ENCODE results near the gene HEBP2. TPM values are rescaled to one million over a fixed set of nuclear protein-coding genes. Genes with fewer than 3 reads are reported as not detected.

The HEBP2 gene
- total RNA-seq, 1 experiment from 2014 or later: 30.9 TPM

DNA sequence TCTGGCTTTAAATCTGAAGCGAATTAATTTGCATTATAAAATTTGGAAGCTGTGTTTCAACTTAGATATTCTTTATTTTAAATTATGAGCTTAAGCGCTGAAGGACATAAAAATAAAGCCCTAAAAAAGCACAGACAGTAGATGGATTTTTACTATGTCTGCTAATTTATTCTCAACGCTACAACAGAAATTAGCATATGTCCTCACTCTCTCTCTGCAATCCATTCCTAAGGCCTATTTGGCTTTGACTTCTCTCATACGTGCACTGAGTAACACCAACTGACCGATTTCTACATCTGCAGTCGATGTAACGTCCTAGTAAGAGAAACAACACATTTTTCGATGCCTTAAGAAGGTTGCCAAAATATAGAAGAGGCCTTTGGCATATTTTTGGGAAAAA is 23.7 kb downstream of the HEBP2 start:
- no peaks in the 10 kb centered on the region for H3K4me1 ChIP-seq
- no peak overlapping the region for H3K27ac ChIP-seq
- no peak overlapping the region for H3K4me3 ChIP-seq
- DNase-seq: no peak
- no peaks in the 10 kb centered on the region for H3K36me3 ChIP-seq
- H3K27me3 ChIP-seq: no peaks in the 10 kb centered on the region
- no peaks in the 10 kb centered on the region; the same call in 1 of the 2 replicates for H3K9me3 ChIP-seq (replicated peaks)

DNA sequence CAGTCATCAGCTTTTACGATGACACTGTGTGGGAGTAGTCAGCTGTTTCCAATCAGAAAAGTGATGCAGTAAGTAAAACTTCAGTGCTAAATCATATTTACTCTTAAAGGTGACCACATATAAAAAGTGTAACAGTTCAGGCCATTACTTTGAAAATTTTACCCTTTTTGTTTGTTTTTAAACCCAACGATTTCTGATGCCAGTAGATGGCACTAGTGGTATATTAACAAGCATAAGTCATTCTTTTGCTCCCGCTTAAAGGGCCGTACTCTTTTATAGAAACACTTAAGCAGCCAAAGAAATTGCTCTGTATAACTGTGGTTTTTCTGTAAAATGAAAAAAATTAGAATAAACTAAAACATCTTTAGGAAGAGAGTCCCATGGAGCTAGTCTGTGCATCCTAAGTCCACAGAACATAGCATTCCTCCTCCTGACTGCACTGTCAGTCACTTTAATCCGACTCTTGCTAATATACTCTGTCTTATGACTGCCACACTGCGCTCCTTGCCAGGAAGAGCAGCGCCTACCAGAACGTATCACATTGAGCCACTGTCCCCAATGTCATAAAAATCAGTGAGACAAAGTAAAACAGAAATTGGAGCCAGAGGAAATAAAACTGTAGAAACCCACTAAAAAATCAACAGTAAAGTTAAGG is 25.0 kb downstream of the HEBP2 start:
- H3K36me3 ChIP-seq: no peaks in the 10 kb centered on the region
- H3K4me1 ChIP-seq: no peaks in the 10 kb centered on the region
- peak in 1 of 2 experiments; percentile 60 for DNase-seq
- H3K4me3 ChIP-seq: no peak overlapping the region
- no peak overlapping the region for H3K27ac ChIP-seq
- H3K9me3 ChIP-seq (replicated peaks): no peaks in the 10 kb centered on the region; the same call in 1 of the 2 replicates
- no peaks in the 10 kb centered on the region for H3K27me3 ChIP-seq

DNA sequence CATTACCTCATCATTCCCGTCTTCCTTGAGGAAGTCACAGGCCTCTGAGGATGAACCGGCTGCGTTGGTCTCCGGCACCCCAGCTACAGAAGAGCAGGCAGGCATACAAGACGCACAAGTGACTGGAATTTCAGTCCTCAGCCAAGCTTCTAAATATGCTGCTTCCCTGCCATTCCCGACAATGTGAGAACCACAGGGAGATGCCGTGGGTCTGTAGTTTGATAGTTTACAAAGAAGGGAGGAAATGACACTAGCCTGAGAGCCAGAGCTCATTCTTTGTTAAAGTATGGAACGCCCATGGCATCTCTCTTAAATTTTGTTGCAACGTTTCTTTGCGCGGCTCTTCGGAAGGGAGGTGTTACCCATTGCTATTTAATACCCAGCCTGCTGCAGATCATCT is 25.7 kb downstream of the HEBP2 start:
- DNase-seq: no peak
- H3K27ac ChIP-seq: no peak overlapping the region
- no peak overlapping the region for H3K4me3 ChIP-seq
- no peaks in the 10 kb centered on the region; the same call in 1 of the 2 replicates for H3K9me3 ChIP-seq (replicated peaks)
- H3K27me3 ChIP-seq: no peaks in the 10 kb centered on the region
- no peaks in the 10 kb centered on the region for H3K4me1 ChIP-seq
- no peaks in the 10 kb centered on the region for H3K36me3 ChIP-seq

DNA sequence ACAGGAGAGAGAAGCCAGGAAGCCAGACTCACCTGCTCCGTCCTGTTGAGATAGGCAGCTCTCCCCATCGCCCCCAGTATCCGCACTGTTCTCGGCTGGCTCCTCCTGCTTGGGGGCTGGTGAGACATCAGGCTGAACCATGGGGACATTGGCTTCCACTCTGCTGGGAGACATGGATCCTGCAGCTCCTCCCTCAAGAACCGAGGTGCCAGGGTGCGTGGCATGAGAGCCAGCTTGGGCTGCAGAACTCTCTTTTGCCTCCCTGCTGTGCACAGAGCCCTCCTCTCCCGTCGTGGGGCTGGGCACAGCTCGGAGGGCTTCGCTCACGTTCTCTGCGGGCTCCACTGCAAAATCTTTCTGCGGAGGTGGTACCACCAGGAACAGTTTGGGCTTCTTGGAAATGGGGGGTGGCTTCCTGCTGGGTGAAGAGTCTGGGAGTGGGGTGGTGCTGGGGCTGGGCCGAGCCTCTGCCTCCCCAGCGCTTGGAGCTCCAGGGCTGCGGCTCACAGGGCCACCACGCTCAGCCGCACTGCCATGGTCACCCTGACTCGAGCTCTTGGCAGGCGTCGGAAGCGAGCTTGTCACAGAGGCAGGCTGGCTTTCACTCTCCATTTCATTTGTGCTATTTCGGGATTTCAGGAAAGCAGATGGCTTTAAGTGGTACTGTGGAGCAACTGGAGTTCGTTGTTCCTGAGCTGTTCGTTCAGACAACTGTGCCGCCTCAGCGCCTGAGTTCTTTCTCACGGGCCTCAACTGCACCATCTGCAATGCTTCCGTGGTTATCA is 26.5 kb downstream of the HEBP2 start:
- H3K9me3 ChIP-seq (replicated peaks): no peaks in the 10 kb centered on the region; the same call in 1 of the 2 replicates
- no peaks in the 10 kb centered on the region for H3K36me3 ChIP-seq
- no peak for DNase-seq
- no peak overlapping the region for H3K27ac ChIP-seq
- H3K4me3 ChIP-seq: no peak overlapping the region
- no peaks in the 10 kb centered on the region for H3K27me3 ChIP-seq
- H3K4me1 ChIP-seq: no peaks in the 10 kb centered on the region

DNA sequence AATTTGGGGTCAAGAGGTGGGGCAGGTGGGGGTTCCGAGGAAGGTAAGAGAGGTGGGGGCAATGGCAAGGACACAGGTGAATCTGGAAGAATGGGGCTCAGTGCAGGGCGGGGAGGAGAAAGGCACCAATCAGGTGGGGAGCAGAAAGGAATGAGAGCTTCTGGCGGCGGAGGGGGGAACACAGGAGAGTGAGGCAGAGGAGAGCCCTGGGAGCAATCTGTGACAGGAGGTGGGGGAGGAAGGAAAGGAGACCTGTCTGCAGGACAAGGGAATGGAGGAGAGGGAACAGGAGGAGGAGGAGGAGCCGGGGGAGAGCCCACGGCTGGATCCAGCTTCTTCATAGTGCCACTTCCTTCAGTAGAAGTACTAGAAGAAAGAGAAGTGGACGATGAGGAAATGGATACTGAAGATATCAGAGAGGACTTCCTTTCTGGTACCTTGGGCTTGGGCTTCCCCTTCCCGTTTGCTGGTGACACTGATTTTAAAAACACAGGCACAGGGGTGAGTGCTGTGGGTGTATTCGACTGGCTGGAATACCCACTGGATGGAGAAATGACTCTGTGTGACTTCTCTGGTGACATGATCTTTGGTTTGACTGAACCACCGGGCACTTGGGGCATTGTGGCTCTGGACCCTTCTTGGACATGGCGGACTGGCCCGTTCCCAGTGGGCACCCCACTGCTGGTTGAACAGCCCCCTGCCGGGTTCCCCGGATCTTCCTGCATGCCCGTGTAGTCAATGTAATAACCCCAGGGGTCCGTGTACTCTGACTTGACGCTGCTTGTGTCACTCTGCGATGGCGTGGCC is 27.4 kb downstream of the HEBP2 start:
- Histone ChIP-seq H3K4me3 (no peak overlapping the region), H3K27ac (no peak overlapping the region), H3K36me3 (no peaks in the 10 kb centered on the region), H3K4me1 (no peaks in the 10 kb centered on the region), H3K27me3 (no peaks in the 10 kb centered on the region), H3K9me3 (replicated peaks) (no peaks in the 10 kb centered on the region; the same call in 1 of the 2 replicates)
- DNase-seq: no peak

DNA sequence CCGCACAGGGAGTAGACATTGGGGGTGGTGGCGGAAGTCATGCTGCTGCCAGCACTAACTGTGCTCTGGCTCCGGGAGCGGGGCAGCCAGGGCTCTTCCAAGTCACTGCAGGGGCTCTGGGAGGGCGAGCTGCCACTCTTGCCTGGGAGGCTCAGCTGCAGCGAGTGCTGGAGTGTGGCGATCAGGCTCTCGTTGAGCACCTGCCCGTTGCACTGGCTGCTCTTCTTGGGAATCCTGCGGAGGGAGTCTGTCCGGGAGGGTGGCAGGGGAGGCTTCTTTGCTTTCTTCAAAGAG is 28.0 kb downstream of the HEBP2 start:
- Histone ChIP-seq H3K4me1 (no peaks in the 10 kb centered on the region), H3K36me3 (no peaks in the 10 kb centered on the region), H3K27ac (no peak overlapping the region), H3K4me3 (no peak overlapping the region), H3K27me3 (no peaks in the 10 kb centered on the region), H3K9me3 (replicated peaks) (no peaks in the 10 kb centered on the region)
- no peak for DNase-seq

DNA sequence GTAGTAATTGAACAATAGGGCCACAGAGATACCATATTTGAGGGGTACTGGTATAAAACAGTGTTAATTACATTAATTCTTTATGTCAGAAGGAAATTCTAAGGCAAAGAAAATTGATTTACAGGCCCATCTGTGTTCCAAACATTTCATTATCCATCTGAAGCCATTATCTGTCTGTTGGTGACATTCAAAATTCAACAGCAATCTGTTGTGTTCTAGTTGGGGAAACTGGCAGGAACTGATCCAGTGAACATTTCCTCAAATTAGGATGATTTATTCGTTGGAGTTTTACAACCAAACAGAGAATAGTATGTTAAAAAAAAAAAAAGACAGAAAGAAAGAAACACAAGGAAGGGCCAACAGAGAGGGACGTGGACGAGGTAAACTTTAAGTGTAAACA is 30.1 kb downstream of the HEBP2 start:
- DNase-seq: no peak
- H3K36me3 ChIP-seq: no peaks in the 10 kb centered on the region
- no peaks in the 10 kb centered on the region for H3K9me3 ChIP-seq (replicated peaks)
- H3K4me1 ChIP-seq: no peaks in the 10 kb centered on the region
- H3K27me3 ChIP-seq: no peaks in the 10 kb centered on the region
- no peak overlapping the region for H3K27ac ChIP-seq
- H3K4me3 ChIP-seq: no peak overlapping the region

DNA sequence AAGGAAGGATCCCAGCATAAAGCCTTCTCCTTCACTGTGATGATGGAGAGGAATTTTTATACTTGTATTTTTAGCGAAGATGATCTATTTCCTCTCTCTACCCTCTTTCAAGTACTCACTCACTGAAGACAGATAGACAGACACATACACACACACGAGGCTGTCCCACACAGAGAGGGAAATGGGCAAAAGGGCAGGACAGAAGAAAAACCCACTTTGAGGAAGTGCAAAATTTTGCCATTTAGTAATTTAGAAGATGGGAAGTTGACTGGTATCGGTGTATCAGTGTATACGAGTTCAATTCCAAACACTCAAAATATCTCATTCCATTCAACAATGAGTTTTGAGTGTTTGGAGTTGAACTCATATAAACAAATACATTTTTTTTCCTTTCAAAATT is 30.9 kb downstream of the HEBP2 start:
- DNase-seq: no peak
- H3K4me3 ChIP-seq: no peak overlapping the region
- no peak overlapping the region for H3K27ac ChIP-seq
- no peaks in the 10 kb centered on the region for H3K4me1 ChIP-seq
- no peaks in the 10 kb centered on the region for H3K36me3 ChIP-seq
- H3K9me3 ChIP-seq (replicated peaks): no peaks in the 10 kb centered on the region
- H3K27me3 ChIP-seq: no peaks in the 10 kb centered on the region

DNA sequence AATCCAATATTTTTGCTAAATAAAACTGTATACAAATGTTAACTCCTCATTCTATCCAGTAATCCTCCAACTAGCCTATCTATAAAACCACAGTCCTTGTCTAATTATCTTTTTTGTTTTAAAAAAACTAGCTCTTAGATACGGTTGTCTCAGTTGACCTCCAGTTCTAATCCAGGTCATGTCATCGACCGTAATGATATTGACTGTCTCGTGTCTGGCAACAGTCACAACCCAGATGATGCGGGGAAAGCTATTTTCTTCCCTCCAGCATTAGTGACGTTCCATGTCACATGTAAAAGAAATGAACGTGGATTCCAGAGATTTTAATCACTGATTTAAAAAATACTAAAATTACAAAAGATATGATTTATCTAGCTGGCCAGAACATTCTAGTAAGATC is 35.5 kb downstream of the HEBP2 start:
- no peaks in the 10 kb centered on the region for H3K27me3 ChIP-seq
- H3K4me1 ChIP-seq: no peaks in the 10 kb centered on the region
- no peak overlapping the region for H3K4me3 ChIP-seq
- 0 out of 2 replicates have a peak, but pooled peaks cover under 1% of the 10 kb centered on the region for H3K9me3 ChIP-seq (replicated peaks)
- no peaks in the 10 kb centered on the region; the same call in 1 of the 2 replicates for H3K36me3 ChIP-seq
- no peak for DNase-seq
- no peak overlapping the region for H3K27ac ChIP-seq

DNA sequence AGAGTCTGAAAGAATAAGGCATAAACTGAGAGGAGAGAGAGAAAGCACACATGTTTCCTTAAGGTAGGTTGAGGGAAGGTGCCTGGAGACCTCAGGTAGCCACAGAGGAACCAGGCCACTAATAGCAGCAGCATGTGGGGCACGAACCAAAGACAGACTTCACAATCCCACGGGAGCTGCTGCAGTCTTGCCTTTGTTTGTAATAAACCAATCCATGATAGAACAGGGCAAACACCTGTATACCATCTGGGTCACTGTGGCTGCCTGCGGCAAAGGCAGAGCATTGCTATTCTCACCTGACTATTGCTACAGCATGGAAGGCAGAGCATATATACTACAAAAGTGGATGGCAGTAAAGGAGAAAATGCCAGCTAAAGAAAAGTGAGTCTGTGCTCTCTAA is 36.3 kb downstream of the HEBP2 start:
- H3K9me3 ChIP-seq (replicated peaks): 0 out of 2 replicates have a peak, but pooled peaks cover 3% of the 10 kb centered on the region
- no peaks in the 10 kb centered on the region; the same call in 1 of the 2 replicates for H3K36me3 ChIP-seq
- H3K27ac ChIP-seq: no peak overlapping the region
- no peak overlapping the region for H3K4me3 ChIP-seq
- no peaks in the 10 kb centered on the region for H3K27me3 ChIP-seq
- no peaks in the 10 kb centered on the region for H3K4me1 ChIP-seq
- no peak for DNase-seq

DNA sequence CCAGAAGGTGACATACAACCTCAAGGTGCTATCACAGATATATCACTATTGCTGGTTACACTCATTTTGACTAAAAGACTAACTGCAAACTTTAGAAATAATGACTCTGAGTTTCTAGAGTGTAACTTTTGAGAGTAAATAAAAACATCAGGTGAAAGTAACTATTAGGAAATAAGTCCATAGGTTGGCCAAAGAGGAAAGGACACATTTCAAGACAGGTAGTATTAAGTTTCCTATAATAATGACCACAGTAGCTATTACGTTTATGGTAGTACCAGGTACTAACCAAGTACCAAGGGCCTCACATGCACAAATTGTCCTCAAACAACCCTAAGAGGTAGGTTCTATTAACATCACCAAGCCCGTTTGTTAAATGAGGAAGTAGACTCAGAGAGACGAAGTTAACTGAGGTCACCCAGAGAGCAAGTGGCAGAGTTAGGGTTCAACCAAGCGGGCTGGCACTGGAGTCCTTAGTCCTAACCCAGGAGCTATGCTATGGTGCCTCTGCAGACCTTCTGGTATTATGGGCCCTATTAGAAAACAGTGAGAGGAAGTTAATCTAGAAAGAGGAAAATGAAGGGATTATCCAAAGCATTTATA is 36.8 kb downstream of the HEBP2 start:
- Histone ChIP-seq H3K4me1 (no peaks in the 10 kb centered on the region), H3K27ac (no peak overlapping the region), H3K27me3 (no peaks in the 10 kb centered on the region), H3K9me3 (replicated peaks) (0 out of 2 replicates have a peak, but pooled peaks cover 3% of the 10 kb centered on the region), H3K36me3 (no peaks in the 10 kb centered on the region; the same call in 1 of the 2 replicates), H3K4me3 (no peak overlapping the region)
- no peak for DNase-seq

DNA sequence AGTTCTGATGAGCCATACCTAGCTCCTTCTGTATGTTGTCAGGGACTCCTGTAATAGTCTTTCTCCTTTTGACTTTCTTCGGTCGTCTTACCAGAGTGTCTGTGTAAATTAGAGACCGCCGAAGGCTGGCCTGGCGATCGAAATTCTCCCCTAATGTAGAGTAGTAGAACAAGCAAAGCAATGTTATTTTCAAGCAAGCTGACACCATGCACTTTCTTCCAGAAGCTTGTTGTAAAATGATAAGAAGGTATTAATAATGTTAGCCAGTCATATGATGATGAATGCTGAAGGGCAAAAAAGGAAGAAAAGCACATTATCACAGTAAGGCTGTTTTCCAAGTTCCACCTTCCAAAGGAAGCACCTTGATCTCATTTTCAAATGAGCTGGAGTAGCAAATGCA is 37.9 kb downstream of the HEBP2 start:
- H3K9me3 ChIP-seq (replicated peaks): 0 out of 2 replicates have a peak, but pooled peaks cover 3% of the 10 kb centered on the region
- no peak overlapping the region for H3K27ac ChIP-seq
- no peaks in the 10 kb centered on the region for H3K27me3 ChIP-seq
- H3K4me3 ChIP-seq: no peak overlapping the region
- H3K4me1 ChIP-seq: no peaks in the 10 kb centered on the region
- no peaks in the 10 kb centered on the region; the same call in 1 of the 2 replicates for H3K36me3 ChIP-seq
- DNase-seq: no peak

DNA sequence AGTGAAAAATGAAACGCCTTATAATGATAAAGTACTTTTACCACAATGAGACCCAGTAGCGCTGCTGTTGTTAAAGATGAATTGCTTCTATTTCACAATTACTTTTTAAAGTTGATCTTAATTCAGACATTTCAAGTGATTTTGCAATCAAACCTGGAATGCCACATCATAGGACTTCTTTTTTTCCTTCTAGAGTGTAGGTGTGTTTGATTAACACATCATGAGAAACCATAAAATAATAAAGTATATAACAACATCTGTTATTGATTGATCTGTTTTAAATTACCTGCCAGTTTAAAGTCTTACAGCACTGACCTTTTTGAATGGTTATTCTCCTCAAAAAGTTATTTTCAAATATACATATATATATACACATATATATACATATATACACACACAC is 38.6 kb downstream of the HEBP2 start:
- Histone ChIP-seq H3K27me3 (no peaks in the 10 kb centered on the region), H3K27ac (no peak overlapping the region), H3K9me3 (replicated peaks) (0 out of 2 replicates have a peak, but pooled peaks cover 3% of the 10 kb centered on the region), H3K36me3 (no peaks in the 10 kb centered on the region; the same call in 1 of the 2 replicates), H3K4me3 (no peak overlapping the region), H3K4me1 (no peaks in the 10 kb centered on the region)
- DNase-seq: no peak

DNA sequence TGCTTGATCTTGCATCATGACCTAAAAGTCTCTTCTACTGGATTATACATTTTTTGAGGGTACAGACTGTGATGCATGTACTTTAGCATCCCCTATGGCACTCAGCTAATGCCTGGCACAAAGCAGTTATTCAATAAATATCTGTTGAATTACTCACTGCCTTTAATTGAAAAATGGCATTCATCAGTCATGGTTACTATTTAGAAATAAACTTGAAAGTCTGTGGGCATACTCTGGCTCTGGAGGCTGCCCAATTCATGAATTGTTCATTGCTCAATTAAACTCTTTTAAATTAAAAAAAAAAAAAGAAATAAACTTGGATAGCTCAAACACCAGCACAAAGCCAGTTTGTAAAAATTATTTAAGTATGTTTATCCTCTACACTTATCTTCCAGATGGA is 40.0 kb downstream of the HEBP2 start:
- no peak overlapping the region for H3K4me3 ChIP-seq
- no peak for DNase-seq
- H3K27ac ChIP-seq: no peak overlapping the region
- no peaks in the 10 kb centered on the region for H3K4me1 ChIP-seq
- H3K36me3 ChIP-seq: no peaks in the 10 kb centered on the region; the same call in 1 of the 2 replicates
- H3K27me3 ChIP-seq: no peaks in the 10 kb centered on the region
- 0 out of 2 replicates have a peak, but pooled peaks cover 3% of the 10 kb centered on the region for H3K9me3 ChIP-seq (replicated peaks)
